Measurements from ENCODE around the gene TMEM60. TPM values are rescaled to one million over a fixed set of nuclear protein-coding genes. Genes with fewer than 3 reads are reported as not detected.

The TMEM60 gene
- total RNA-seq, 1 experiment from 2014 or later: 19.6 TPM

DNA sequence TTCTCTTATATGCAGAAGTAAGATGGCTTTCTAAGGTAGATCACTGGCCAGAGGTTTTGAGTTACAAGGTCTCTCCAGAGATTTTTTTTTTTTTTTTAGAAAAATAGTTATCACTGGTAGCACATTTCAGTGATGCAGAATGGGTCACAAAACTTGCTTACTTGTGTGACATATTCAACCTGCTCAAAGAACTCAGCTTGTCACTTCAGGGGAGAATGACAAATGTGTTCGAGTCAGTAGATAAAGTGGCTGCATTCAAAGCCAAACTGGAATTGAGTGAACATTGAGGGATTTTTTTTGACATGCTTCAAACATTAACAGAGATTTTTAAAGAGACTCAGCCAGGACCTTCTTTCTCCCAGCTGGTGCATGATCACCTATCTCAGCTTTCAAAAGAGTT lies 33.7 kb upstream of the TMEM60 start:
- peaks cover 20% of the 10 kb centered on the region for H3K4me1 ChIP-seq
- H3K27me3 ChIP-seq (replicated peaks; ENCODE audit: control insufficient read depth, insufficient read depth, low read length): no peaks in the 10 kb centered on the region
- Mint-ChIP-seq H3K4me3 (ENCODE audit: unreplicated experiment) (no peak overlapping the region), H3K36me3 (ENCODE audit: insufficient read depth, unreplicated experiment) (peaks cover 19% of the 10 kb centered on the region), H3K27ac (ENCODE audit: unreplicated experiment) (no peak overlapping the region), H3K27me3 (ENCODE audit: insufficient read depth, unreplicated experiment) (no peaks in the 10 kb centered on the region), H3K4me1 (ENCODE audit: low read depth, unreplicated experiment) (peaks cover 27% of the 10 kb centered on the region), H3K9me3 (ENCODE audit: unreplicated experiment) (no peaks in the 10 kb centered on the region)
- DNase-seq: no peak
- no TSS peak for BruUV-seq (replicated peaks)
- no peak overlapping the region for H3K4me3 ChIP-seq (ENCODE audit: low read depth, low read length)
- CTCF ChIA-PET: no interaction called here
- H3K36me3 ChIP-seq (ENCODE audit: control insufficient read depth, insufficient read depth, low read length): no peaks in the 10 kb centered on the region
- POLR2A ChIA-PET: no interaction called here
- TF ChIP-seq, protein P1, sequence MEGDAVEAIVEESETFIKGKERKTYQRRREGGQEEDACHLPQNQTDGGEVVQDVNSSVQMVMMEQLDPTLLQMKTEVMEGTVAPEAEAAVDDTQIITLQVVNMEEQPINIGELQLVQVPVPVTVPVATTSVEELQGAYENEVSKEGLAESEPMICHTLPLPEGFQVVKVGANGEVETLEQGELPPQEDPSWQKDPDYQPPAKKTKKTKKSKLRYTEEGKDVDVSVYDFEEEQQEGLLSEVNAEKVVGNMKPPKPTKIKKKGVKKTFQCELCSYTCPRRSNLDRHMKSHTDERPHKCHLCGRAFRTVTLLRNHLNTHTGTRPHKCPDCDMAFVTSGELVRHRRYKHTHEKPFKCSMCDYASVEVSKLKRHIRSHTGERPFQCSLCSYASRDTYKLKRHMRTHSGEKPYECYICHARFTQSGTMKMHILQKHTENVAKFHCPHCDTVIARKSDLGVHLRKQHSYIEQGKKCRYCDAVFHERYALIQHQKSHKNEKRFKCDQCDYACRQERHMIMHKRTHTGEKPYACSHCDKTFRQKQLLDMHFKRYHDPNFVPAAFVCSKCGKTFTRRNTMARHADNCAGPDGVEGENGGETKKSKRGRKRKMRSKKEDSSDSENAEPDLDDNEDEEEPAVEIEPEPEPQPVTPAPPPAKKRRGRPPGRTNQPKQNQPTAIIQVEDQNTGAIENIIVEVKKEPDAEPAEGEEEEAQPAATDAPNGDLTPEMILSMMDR (IDR thresholded peaks at IDR 0.05; ENCODE audit: insufficient read depth in 1 of 2, low read depth in 1 of 2, low read length in 1 of 2, severe bottlenecking in 1 of 2, unreplicated experiment in 1 of 2): no peak
- intact Hi-C loops (cut with micrococcal nuclease; ENCODE audit: unreplicated experiment): no loop called here
- H3K9me3 ChIP-seq: no peaks in the 10 kb centered on the region

DNA sequence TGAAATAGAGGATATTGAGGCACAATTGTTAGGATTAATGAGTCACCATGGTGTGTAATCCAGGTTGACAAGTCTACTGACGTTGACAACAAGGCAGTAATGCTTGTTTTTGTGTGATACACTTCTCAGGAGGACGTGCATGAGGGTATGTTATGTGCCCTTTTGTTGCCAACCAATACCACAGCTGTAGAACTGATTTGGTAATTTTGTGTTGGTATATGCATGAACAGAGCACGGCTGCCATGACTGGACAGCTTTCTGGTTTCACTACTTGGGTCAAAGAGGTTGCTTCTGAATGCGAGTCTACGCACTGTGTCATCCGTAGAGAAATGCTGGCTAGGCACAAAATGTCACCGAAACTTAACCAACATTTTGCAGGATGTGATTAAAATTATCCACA lies 33.2 kb upstream of the TMEM60 start:
- Mint-ChIP-seq H3K36me3 (ENCODE audit: insufficient read depth, unreplicated experiment) (peaks cover 16% of the 10 kb centered on the region), H3K4me3 (ENCODE audit: unreplicated experiment) (no peak overlapping the region), H3K9me3 (ENCODE audit: unreplicated experiment) (no peaks in the 10 kb centered on the region), H3K27ac (ENCODE audit: unreplicated experiment) (no peak overlapping the region), H3K4me1 (ENCODE audit: low read depth, unreplicated experiment) (peaks cover 27% of the 10 kb centered on the region), H3K27me3 (ENCODE audit: insufficient read depth, unreplicated experiment) (no peaks in the 10 kb centered on the region)
- H3K9me3 ChIP-seq: no peaks in the 10 kb centered on the region
- CTCF ChIA-PET: no interaction called here
- TF ChIP-seq, protein P1 (IDR thresholded peaks at IDR 0.05; ENCODE audit: insufficient read depth in 1 of 2, low read depth in 1 of 2, low read length in 1 of 2, severe bottlenecking in 1 of 2, unreplicated experiment in 1 of 2): no peak
- no peak overlapping the region for H3K4me3 ChIP-seq (ENCODE audit: low read depth, low read length)
- intact Hi-C loops (cut with micrococcal nuclease; ENCODE audit: unreplicated experiment): no loop called here
- no peaks in the 10 kb centered on the region for H3K36me3 ChIP-seq (ENCODE audit: control insufficient read depth, insufficient read depth, low read length)
- DNase-seq: no peak
- no peaks in the 10 kb centered on the region for H3K27me3 ChIP-seq (replicated peaks; ENCODE audit: control insufficient read depth, insufficient read depth, low read length)
- H3K4me1 ChIP-seq: peaks cover 19% of the 10 kb centered on the region
- POLR2A ChIA-PET: no interaction called here
- no TSS peak for BruUV-seq (replicated peaks)

DNA sequence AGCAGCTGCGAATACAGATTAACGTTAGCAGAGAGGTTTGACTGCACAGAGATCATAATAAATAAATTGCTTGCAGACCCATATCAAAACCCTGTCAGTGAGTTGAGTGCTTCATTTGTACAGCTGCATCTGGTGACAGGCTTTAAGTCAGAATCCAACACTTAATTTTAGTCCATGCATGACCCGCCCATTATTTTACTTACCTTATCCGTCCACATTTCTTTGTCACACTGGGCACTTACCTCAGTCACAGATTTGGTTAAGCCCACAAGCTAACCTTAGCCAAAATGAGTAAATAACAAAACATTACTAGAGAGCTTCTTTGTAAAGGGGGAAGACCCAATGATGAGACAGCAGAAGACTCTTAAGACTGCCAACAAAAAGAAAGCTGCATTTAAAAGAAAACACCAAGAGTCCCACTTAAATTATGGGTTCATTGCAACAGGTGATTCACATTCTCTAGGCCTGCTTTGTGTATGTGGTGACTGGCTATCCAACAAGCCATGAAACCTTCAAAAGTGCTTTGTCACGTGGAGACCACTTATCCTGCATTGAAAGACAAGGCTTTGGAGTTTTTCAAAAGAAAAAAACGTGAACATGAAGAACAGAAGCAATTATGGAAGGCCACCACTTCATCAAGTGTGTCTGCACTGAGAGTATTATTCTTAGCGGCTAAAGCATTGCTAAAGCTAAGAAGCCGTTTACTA lies 32.6 kb upstream of the TMEM60 start:
- Histone ChIP-seq H3K4me1 (peaks cover 19% of the 10 kb centered on the region), H3K36me3 (ENCODE audit: control insufficient read depth, insufficient read depth, low read length) (no peaks in the 10 kb centered on the region), H3K4me3 (ENCODE audit: low read depth, low read length) (no peak overlapping the region), H3K27me3 (replicated peaks; ENCODE audit: control insufficient read depth, insufficient read depth, low read length) (no peaks in the 10 kb centered on the region), H3K9me3 (no peaks in the 10 kb centered on the region)
- peaks cover 10% of the 10 kb centered on the region for H3K36me3 Mint-ChIP-seq (ENCODE audit: insufficient read depth, unreplicated experiment)
- H3K4me1 Mint-ChIP-seq (ENCODE audit: low read depth, unreplicated experiment): peaks cover 27% of the 10 kb centered on the region
- intact Hi-C loops (cut with micrococcal nuclease; ENCODE audit: unreplicated experiment): no loop called here
- TF ChIP-seq, protein P1 (IDR thresholded peaks at IDR 0.05; ENCODE audit: insufficient read depth in 1 of 2, low read depth in 1 of 2, low read length in 1 of 2, severe bottlenecking in 1 of 2, unreplicated experiment in 1 of 2): no peak
- DNase-seq: no peak
- no TSS peak for BruUV-seq (replicated peaks)
- no peak overlapping the region for H3K4me3 Mint-ChIP-seq (ENCODE audit: unreplicated experiment)
- H3K9me3 Mint-ChIP-seq (ENCODE audit: unreplicated experiment): no peaks in the 10 kb centered on the region
- no peaks in the 10 kb centered on the region for H3K27me3 Mint-ChIP-seq (ENCODE audit: insufficient read depth, unreplicated experiment)
- ChIA-PET CTCF (no interaction called here), POLR2A (no interaction called here)
- H3K27ac Mint-ChIP-seq (ENCODE audit: unreplicated experiment): no peak overlapping the region
